Suppressor macrophage (primary cell): Measurements from ENCODE around the gene ECE1.
"Not testable (repeated sequence)": the region's sequence is repeated elsewhere in the genome, so short reads cannot be mapped to it uniquely, and the experiment has no call there.

Experiments
- DNase-seq, 4 experiments: peaks; one replicate each; pipeline ENCODE4 v3.0.0-alpha.2; 2020 to 2022

ECE1 gene

GRCh38 chr1:21247892-21248715, 42.2 kb downstream of the ECE1 start:
- DNase-seq, result no peak

GRCh38 chr1:21246905-21247642, 43.2 kb downstream of the ECE1 start:
- DNase-seq, result no peak

- no peak for DNase-seq
Measured at GRCh38 chr1:21245688-21246229, 44.5 kb downstream of the ECE1 start.

GRCh38 chr1:21244986-21245687, 45.1 kb downstream of the ECE1 start:
- no peak for DNase-seq

GRCh38 chr1:21244154-21244553, 46.1 kb downstream of the ECE1 start:
- DNase-seq, result no peak

GRCh38 chr1:21242846-21243245, 47.4 kb downstream of the ECE1 start:
- DNase-seq, result no peak

GRCh38 chr1:21241771-21242581, 48.3 kb downstream of the ECE1 start:
- DNase-seq, result no peak

- no peak for DNase-seq
Measured at GRCh38 chr1:21240706-21241105, 49.6 kb downstream of the ECE1 start.

- DNase-seq, result no peak
Measured at GRCh38 chr1:21239221-21239620, 51.0 kb downstream of the ECE1 start.

- no peak for DNase-seq
Measured at GRCh38 chr1:21238141-21238800, 52.0 kb downstream of the ECE1 start.

- no peak for DNase-seq
Measured at GRCh38 chr1:21237446-21238088, 52.7 kb downstream of the ECE1 start.

GRCh38 chr1:21236178-21236577, 54.1 kb downstream of the ECE1 start:
- no peak for DNase-seq

GRCh38 chr1:21234779-21235178, 55.5 kb downstream of the ECE1 start:
- no peak for DNase-seq

GRCh38 chr1:21233490-21233889, 56.8 kb downstream of the ECE1 start:
- peak in 2 of 4 experiments; percentile 17 to 25 for DNase-seq

- peak; percentile 44 to 72 (median 61) for DNase-seq
Measured at GRCh38 chr1:21232044-21232443, 58.2 kb downstream of the ECE1 start.

GRCh38 chr1:21229246-21230000, 60.8 kb downstream of the ECE1 start:
- no peak for DNase-seq

GRCh38 chr1:21228224-21228623, 62.0 kb downstream of the ECE1 start:
- not testable (repeated sequence) for DNase-seq

GRCh38 chr1:21225065-21225464, 65.2 kb downstream of the ECE1 start:
- no peak for DNase-seq

GRCh38 chr1:21220815-21221214, 69.4 kb downstream of the ECE1 start:
- DNase-seq, result no peak

GRCh38 chr1:21219674-21220073, 70.6 kb downstream of the ECE1 start:
- no peak for DNase-seq
